GM21786 (cell line): ENCODE data around the gene SPAG16.
"Not testable (repeated sequence)": the region's sequence is repeated elsewhere in the genome, so short reads cannot be mapped to it uniquely, and the experiment has no call there.

Source experiments
- ATAC-seq: cut with Tn5 transposase; IDR thresholded peaks from one replicate; pipeline ENCODE4 v1.9.1; 2021; ENCODE audit not compliant: unreplicated experiment

The SPAG16 gene

DNA sequence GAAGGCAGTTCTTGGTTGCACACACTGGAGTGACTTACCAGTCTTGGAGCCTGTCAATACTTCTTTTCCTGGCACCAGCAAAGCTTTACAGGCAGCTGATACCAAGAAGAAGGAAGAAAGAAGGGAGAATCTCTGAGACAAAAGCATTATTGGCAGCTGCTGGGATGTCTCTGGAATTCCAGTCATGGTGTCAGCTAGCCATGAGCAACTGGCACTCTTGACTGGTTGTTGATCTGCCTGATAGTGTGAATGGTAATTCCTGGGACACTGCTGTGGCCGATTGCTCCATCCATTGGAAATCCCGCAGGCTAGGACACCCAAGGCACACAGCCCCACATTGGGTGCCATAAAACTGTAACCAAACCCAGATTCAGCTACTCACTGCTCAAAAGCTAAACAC, 17.8 kb upstream of the SPAG16 start:
- ATAC-seq = no peak

DNA sequence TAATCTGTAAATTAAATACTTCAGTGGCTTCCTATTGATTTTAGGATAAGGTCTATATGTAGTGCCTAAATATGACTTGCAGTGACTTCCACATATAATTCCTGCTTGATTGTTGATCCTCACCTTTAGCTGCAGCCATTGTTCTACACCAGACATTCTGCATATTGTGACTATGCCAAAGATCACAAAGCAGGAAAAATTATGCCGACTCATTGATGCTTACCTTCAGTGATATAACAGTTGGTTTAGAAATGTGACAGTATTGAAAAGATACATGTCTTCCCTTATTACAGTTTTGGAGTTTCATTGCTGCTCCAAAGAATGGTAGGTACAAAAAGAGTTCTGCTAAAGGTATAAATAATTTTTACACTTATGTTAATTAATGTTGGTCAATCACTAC, 12.3 kb upstream of the SPAG16 start:
- no peak for ATAC-seq

DNA sequence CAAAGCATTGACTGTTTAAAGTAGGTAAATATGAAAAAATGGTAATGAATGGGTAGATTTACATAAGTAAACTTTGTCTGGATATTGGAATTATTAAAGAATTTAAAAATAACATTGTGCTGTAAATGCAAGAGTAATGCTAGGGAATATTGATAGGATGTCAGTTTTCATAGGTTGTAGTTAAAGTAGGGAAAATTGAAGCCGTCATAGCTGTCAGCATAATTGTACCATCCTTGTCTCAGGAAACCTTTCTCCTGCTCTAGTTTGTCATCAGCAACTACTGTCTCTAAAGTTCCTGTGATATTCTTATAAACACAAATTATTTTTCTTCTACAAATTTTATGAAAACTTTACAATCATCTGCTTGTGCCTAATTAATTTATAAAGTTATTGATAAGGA, 10.1 kb upstream of the SPAG16 start:
- ATAC-seq = no peak

DNA sequence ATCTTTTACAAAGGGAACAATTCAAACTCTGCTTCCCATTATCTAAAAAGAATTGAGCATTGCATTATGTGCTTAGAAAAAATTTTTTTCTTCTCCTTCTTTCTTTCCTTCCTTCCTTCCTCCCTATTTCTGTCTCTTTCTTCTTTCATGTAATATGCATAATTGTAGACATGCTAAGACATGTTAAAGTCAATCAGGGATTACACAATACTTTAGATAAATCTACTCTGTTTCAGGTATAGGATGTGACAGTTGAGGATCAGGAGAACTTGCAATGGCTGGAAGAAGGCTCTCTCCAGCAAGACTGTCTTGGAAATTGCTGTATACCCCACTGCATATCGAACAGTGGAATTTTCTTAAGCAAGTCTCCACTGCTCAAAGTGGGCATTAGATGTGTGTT, 9.0 kb upstream of the SPAG16 start:
- ATAC-seq = no peak

DNA sequence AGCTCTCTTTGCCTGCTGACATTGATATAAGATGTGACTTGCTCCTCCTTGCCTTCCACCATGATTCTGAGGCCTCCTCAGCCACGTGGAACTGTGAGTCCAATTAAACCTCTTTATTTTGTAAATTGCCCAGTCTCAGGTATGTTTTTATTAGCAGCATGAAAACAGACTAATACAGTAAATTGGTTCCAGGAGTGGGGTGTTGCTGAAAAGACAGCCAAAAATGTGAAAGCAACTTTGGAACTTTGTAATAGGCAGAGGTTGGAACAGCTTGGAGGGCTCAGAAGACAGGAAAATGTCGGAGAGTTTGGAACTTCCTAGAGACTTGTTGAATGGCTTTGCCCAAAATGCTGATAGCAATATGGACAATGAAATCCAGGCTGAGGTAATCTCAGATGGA, 7.1 kb upstream of the SPAG16 start:
- not testable (repeated sequence) for ATAC-seq

DNA sequence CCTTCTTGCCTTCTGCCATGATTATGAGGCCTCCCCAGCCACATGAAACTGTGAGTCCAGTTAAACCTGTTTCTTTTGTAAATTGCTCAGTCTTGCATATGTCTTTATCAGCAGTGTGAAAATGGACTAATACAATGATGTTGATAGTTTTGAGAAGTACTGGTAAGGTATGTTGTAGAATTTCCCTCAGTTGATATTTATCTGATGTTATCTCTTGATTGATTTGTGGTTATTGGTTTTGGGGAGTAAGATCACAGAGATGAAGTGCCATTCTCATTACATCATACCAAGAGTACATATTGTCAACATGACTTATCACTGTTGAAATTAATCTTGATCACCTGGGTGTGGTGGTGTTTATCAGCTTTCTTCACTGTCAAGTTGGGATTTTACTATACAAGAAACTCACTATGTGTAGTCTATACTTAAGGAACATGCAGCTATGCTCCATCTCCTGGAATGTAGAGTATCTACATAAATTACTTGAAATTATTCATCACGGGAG, 5.1 kb upstream of the SPAG16 start:
- no peak for ATAC-seq

DNA sequence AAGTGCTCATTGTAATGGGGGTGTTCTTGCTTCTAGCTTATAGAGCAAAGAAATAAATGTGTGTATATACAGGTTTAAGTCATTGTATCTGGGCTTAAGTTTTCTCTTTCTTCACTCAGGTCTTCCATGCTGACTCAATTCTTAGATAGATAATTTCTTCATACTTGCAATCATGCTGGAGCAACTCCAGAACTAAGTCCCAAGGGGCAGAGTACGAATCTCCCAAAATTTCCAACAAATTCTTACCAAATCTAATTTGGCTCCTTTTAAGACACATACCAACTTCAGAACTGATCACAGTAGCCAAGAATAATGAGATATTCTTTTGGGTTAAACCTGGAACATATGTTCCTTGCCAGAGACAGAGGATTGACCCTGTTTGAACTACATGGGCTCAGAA, 4.3 kb upstream of the SPAG16 start:
- ATAC-seq = no peak

DNA sequence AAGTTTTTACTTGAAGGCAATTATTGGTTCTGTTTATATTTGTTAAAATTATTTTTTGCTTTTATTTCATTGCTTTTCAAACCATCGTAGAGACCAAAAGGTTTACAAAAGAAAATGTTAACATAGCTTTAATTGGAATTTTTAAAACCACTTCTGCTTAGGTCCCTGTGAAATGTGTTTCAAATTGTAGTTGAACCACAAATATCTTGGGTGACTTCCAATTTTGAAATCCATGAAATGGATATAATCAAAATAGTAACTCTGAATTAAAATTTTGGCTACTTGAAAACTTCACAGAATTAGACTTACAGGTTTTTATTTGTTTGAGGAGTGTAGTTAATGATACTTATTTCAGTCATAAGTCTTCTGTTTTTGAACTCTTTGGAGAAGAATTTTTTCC, 3.1 kb upstream of the SPAG16 start:
- ATAC-seq = no peak

DNA sequence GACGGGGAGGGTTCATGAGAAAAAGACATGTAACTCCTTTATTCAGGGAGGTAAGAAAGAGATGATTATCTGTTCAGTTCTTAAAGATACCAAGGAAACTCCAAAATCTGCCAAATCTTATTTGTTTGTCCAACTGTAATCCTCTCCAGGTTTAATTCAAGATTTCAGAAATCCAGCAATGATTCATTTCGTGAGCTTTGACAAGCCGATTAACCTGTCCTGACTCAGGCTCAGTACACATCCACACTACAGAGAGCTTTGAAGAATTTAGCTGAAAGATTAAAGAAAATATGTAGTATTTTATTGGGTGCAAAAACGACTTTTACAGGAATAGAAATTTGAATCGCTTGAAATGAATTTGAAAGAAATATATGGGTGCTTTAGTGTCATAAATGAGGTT, 1.1 kb downstream of the SPAG16 start:
- ATAC-seq = no peak

DNA sequence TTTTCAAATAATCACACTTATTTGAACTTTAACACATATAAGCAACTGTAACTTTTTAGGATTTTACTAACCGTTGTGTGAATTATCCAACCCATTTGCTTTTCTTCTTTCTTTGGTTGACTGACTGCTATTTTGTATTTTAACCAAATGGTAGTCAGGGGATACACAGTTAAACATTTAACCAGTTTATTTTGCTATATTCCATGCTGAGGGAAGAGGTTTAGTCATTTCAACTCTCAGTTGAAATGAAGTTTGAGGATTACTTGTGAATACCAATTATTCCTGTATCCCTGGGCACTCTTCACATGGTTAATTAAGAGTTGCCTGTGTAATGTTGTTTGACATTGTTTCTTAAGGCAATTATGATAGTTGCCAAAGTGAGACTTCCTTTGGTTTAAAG, 1.9 kb downstream of the SPAG16 start:
- ATAC-seq = no peak

DNA sequence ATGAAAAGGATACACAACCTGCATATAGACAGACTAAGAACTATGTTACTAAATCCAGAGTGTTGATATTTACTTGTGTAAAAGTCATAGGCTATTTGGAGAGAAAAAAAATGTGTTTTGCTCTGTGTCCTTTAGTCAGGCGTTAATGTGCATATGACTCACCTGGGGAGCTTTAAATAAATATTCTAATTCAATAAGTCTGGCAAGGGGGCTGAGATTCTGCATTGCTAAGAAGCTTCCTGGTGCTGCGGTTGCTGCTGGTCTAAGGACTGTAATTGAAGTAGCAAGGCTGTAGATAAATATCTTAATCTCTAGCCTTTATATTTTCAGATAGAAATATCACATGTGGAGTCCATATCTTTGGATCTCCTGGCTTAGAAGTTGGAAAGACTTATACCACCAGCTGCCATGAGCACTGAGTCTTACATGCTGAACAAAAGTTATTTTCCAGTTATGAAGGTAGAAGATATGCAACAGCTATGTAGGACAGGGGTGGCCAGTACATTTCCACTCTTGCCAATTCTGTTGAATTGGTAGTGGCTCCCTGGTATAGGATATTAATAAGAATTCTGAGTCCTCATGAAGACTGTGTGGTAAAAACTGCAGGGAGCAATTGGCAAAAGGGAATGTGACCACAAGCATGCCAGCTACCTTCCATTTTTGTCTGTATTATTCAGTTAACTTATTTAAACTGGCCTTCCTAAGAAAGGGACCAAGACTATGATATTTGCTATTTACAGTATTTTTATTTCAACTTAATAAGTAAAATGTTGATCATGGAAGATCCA, 4.8 kb downstream of the SPAG16 start:
- ATAC-seq = no peak

DNA sequence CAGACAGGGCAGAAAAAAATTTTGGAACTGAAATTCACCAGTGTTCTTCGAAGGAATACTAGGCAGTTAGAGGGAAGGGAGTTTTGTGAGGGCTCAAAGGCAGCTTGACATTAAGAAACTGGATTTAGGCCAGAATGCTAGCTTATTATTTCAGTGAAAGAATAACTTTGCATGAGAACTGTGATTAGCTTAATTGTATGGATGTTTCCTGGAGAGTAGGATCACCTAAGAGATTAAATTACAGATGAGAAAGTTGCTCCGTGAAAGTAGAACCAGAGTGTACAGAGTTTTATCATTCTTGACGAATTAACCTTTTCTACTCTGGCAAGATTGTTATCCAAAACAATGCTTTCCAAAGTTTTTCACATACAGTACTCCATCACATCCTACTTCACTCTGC, 6.2 kb downstream of the SPAG16 start:
- ATAC-seq = no peak

DNA sequence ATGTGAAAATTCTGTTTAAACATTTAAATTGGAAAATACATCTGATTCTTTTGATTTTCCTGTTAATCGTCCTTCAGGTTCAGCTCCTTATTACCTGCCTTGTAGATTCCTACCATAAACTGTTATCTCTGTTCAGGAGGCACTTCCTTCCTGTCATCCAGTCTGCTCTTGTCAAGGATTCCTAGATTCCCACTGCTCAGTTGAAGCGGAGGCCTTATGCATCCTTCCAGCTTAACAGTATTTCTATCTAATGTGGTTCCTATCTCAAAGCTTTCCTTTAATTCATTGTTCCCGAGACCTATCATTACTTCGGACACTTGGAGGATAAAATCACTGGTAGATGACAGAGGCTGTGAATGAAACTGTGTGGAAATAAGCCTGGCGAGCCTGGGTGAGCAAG, 12.0 kb downstream of the SPAG16 start:
- no peak for ATAC-seq

DNA sequence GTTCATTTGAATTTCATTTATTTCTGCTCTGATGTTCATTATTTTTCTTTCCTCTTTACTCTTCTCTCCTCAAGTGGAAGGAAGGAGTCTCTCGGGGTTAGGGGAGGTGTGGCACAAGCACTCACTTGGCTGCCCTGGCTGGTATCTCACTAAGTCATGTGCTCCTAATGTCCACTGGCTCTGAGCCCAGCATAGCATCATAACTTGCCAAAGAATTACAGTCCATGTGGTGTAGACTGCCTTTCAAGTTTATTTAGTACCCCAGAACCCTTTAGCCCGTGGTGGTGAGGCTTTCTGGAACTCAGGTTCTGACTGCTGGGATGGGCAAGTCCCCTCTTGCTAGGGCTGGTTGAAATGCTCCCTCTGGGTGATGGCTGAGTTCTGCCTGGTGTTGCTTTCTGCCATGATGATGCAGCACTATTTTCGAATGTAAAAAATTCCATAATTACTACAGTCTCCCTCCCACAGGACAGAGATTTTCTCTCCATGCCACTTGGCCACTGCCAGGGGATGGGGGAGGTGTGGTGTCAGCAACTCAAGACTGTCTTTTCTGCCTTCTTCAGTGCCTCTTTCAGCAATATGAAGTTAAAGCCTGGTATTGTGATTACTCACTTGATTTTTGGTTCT, 22.2 kb downstream of the SPAG16 start:
- ATAC-seq = no peak

DNA sequence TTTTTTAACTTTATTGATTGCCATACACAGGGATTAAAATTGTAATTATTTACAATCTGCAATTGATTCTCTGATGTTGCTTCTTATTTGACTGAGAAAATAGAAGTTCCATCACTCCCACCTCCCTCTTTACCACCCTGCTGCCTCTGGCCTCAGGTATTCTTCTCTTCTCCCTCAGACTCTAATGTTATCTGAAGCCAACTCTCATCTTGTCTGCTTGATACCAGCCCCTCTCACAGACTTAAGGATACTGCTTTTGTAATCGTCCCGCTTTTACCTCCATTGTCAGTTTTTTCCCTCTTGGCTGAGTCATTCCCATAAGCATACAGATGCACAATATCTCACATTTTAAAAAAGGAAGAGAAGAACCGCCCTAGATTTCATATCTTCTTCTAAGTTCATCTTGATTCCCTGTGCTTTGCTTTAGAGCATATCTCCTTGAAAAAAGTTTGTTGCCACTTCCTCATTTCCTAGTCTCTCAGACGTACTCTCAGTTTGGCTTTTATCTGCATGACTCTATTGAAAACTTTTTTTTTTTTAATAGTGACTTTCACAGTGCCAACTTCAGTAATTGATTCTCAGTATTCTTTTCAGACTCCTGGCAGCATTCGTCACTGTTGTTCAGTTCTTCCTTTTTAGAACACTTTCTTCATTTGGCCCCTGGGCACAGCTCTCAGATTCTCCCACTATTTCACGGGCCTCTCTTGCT, 31.1 kb downstream of the SPAG16 start:
- ATAC-seq = peak; percentile 72

DNA sequence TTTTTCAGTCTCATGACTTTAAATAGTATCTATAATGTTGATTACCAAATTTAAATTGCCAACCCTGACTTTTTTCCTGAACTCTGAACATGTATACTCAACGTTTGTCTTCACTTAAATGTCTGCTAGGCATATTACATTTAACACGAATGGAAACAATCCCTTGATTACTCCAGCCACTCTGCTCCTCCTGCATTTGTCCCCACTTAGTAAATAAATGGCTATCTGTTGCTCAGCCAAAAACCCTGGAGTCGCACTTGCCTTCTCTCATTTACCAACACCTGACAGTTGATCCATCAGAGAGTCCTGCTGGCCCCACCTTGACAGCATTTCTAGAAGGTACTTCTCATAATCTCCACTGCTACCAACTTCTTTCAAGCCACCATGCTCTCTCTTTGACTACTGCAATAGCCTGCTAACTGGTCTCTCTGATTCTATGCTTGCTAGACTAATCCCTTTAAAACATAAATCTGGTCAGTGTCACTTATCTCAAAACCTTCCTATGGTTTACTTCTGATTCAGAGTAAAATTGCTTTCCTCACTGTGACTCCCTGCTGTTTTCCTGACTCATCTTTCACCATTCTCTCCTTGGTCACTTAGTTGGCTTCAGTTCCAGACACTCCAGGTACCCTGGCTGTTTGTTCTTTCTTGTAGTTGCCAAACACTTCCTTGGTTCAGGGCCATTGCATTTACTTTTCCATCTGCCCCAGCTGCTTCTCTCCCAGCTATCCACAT, 31.9 kb downstream of the SPAG16 start:
- ATAC-seq = no peak

DNA sequence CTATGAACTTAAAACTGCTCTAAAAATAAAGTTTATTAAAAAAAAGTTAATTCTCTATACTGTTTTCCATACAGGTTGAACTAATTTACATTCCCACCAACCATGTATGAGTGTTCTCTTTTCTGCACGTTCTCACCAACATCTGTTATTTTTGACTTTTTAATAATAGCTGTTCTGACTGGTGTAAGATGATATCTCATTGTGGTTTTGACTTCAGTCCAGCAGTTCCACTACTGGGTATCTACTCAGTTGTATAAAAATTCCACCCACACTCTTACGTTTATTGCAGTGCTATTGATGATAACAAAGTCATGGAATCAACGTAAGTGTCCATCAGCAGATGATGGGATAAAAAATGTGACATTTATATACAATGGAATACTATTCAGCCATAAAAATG, 33.7 kb downstream of the SPAG16 start:
- no peak for ATAC-seq

DNA sequence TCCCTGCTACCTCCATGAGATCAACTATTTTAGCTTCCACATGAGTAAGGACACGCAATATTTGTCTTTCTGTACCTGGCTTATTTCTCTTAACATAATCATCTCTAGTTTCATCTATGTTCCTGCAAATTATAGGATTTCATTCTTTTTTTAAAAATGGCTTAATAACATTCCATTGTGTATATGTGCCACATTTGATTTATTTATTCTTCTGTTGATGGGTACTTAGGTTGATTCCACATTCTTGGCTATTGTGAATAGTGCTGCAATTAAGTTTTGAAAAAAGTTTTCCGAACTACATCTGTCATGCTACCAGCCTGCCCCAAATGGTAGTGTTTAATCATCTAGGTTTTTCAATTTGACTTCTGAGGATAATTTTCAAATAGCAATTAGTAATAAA, 36.3 kb downstream of the SPAG16 start:
- no peak for ATAC-seq

DNA sequence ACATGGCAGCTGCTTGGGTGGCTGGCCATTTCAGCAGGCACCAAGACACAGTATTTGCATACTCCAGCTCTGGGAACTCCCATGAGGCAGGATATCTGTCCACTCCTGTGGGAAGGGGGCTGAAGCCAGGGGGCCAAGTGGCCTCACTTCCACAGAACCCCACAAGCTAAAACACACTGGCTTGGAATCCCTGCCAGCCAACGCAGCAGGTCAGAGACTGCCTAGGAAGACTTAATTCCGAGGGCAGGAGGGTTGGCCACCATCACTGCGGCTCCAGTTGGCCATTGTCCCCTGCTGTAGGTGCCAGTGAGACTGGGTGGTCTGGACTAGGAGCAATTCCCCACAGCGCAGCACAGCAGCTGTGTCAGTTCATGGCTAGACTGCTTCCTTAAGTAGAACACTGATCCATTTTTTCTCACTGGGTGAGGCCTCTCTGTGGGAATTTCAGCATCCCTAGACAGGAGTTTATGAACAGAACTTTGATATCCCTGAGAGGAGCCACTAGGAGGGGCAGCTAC, 52.0 kb downstream of the SPAG16 start:
- no peak for ATAC-seq

DNA sequence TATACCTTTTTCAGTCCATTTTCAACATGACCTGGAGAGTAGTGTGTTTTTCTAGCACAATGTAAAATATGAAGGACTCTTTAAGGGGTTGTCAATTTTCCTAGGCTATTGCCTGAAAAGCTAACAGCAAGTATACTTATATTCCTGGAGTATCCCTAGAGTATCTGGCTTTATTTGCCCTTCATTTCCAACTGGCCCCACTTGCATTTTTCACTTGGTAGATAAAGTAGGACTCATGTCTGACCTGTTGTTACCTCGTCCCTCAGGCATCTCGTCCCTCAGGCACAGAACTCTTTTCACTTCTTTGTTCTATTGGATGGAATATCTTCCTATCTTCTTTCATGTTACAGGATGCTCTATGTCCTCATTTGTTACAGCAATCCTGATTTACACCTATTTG, 69.2 kb downstream of the SPAG16 start:
- ATAC-seq = no peak

DNA sequence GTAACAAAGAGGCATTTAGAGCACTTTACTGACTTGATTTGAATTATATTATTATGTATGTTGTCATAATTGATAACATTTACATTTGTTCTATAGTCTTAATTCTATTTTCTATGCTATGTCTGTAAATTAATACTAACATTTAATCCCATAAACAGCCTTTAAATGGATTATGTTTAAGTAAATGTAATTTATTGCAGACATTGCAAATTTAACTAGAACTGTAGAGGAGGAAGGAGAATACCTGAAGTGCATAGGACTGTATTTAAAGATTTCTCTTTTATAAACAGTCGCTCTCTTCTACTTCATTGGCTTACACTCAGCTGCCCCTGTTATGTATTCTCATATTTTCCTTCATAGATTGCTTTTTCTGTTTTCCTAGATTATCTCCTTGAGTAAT, 92.4 kb downstream of the SPAG16 start:
- no peak for ATAC-seq
